Measurements from ENCODE around the gene CCL8.
"Not testable (repeated sequence)": the region's sequence is repeated elsewhere in the genome, so short reads cannot be mapped to it uniquely, and the experiment has no call there.

Gene CCL8

DNA sequence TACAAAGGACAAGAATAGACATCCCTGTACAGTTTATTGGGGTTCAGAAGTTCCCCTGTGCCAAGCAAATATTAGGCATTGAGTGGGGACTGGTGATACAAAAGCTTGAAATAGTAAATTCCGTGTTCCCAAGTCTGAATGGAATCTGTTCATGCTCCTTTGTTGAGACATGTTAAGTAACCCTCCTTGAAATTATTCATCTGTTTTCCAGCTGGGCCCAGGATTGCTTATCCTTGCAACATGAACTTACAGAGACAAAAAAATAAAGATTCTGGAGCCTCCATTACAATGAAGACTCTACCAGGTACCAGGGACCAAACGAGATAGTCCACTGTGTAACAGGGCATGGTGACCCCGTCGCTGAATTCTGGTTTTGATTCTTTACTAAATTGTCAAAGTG is 6.1 kb upstream of the CCL8 start:
- DNase-seq (ENCODE audit: low read depth in 2 of 2, low spot score in 1 of 2) = no peak

DNA sequence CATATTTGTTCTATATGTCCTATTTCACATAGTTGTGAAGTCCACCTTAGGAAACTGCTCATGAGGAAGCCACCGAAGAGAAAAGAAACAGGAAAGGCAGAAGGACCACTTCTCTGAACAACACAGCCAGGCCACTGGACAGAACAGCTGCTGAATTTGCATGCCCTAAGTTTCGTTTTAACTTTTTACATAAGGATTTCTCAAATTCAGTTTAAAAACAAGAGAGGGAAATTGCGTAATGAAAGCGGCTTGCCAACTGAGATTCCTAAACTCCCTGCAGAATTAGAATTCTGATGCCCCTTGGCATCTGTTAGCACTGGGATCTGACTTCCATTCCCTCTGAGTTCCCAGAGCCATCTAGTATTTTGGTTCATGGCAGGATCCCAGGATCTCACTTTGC is 5.0 kb upstream of the CCL8 start:
- no peak for DNase-seq (ENCODE audit: low read depth in 2 of 2, low spot score in 1 of 2)

DNA sequence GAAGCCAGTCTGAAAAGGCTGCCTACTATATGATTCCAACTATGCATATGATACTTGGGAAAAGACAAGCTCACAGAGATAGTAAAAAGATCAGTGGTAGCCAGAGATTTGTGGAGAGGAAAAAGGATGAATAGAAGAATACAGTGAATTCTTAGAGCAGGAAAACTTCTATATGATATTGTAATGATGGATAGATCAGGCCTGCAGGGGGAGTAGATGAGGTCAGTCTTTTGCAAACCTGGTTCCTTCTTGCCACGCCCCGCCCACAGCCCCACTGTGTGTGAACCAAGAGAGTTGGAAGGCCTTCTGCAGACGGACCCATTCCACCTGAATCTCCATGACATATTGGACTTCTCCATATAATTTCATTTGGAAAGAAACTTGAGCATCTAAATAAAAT is 761 bp upstream of the CCL8 start:
- DNase-seq (ENCODE audit: low read depth in 2 of 2, low spot score in 1 of 2) = no peak

DNA sequence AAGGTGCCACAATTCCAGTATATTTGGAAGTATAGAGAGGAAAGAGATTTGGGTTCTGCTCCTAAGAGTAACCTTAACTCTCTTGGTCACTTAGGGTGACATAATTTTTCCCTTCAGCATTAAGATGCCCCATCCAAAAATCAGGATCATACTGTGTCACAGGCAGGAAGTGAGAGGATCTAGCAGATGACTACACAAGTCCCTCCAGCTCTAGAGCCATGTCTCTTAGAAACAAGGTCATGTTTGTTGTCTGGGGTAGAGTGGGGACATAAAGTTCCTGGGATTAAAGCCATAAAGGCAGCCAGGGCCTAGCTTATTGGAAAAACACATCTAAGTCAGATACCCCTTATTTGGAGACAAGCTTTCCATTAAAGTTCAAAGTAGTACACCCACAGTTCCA is 2.7 kb downstream of the CCL8 start:
- no peak for DNase-seq (ENCODE audit: low read depth in 2 of 2, low spot score in 1 of 2)

DNA sequence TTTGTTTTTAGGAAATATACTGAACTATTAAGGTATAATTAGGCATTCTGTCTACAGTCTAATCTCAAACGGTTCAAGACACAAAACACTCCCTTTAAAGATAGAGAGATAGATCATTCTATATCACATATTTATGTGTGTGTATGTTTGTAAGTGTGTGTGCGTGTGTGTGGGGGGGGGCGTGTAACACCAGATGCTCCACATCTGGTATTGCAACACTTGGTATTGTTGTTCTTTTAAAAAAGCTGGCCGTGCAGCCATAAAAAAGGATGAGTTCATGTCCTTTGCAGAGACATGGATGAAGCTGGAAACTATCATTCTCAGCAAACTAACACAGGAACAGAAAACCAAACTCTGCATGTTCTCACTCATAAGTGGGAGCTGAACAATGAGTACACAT is 8.3 kb downstream of the CCL8 start:
- DNase-seq (ENCODE audit: low read depth in 2 of 2, low spot score in 1 of 2) = not testable (repeated sequence)

- DNase-seq (ENCODE audit: low read depth in 2 of 2, low spot score in 1 of 2) = no peak
These were observed 18.5 kb downstream of the CCL8 start for GRCh38 chr17:34337701-34338100.

DNA sequence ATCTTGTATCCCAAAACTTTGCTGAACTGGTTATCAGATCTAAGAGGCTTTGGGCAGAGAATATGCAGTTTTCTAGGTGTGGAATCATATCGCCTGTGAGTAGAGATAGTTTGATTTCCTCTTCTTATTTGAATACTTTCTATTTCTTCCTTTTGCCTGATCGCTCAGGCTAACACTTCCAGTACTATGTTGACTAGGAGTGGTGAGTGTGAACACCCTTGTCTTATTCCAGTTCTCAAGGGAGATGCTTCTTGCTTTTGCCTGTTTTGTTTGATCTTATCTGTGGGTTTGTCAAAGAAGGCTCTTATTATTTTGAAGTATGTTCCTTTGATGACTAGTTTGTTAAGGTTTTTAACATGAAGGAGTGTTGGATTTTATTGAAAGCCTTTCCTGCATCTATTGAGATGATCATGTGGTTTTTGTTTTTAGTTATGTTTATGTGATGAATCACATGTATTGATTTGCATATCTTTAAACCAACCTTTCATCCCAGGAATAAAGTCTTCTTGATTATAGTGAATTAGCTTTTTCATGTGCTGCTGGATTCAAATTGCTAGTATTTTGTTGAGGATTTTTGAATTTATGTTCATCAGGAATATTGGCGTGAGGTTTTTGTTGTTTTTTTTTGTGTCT is 20.0 kb downstream of the CCL8 start:
- DNase-seq (ENCODE audit: low read depth in 2 of 2, low spot score in 1 of 2) = no peak

GRCh38 chr17:34341916-34342315 is 22.7 kb downstream of the CCL8 start:
- no peak for DNase-seq (ENCODE audit: low read depth in 2 of 2, low spot score in 1 of 2)

GRCh38 chr17:34347063-34347462 is 27.8 kb downstream of the CCL8 start:
- DNase-seq (ENCODE audit: low read depth in 2 of 2, low spot score in 1 of 2) = no peak

DNA sequence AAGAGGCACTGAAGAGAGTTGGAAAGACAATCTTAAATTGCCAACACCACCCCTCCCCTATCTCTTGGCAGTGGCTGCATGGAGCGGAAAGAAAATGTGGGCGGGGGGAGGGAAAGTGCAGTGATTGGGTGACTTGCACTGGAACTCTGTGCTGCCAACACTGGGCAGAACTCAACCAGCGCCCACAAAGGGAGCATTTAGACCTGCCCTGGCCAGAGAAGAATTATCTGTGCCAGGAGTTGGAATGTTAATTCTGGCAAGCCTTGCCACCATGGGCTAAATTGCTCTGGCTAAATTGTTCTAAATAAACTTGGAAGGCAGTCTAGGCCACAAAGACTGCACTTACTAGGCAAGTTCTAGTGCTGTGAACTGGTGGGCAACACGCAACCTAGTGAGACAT is 30.5 kb downstream of the CCL8 start:
- DNase-seq (ENCODE audit: low read depth in 2 of 2, low spot score in 1 of 2) = no peak

- DNase-seq (ENCODE audit: low read depth in 2 of 2, low spot score in 1 of 2) = no peak
These were observed 31.9 kb downstream of the CCL8 start for GRCh38 chr17:34351096-34351495.

GRCh38 chr17:34352191-34352590 is 33.0 kb downstream of the CCL8 start:
- no peak for DNase-seq (ENCODE audit: low read depth in 2 of 2, low spot score in 1 of 2)

GRCh38 chr17:34354637-34355036 is 35.4 kb downstream of the CCL8 start:
- DNase-seq (ENCODE audit: low read depth in 2 of 2, low spot score in 1 of 2) = no peak

GRCh38 chr17:34356194-34356593 is 37.0 kb downstream of the CCL8 start, which contains the start of gene CCL13:
CCL13 (plus strand) TSS chr17:34356480; CDS start chr17:34356527, 47 bp downstream.
- DNase-seq (ENCODE audit: low read depth in 2 of 2, low spot score in 1 of 2) = no peak

DNA sequence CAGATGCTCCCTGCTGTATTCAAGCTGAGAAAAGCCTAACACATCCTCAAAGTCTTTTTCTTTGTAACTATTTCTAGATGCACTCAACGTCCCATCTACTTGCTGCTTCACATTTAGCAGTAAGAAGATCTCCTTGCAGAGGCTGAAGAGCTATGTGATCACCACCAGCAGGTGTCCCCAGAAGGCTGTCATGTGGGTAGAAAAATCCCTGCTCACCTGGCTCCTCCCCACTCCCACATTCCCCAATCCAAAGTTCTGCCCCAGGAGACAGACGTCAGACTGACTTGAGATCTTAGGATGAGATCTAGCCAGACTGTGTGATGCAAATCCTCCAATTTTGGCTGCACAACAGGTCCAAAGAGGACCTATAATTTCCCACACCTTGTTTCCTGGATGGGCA is 38.2 kb downstream of the CCL8 start:
- no peak for DNase-seq (ENCODE audit: low read depth in 2 of 2, low spot score in 1 of 2)

- DNase-seq (ENCODE audit: low read depth in 2 of 2, low spot score in 1 of 2) = no peak
These were observed 39.4 kb downstream of the CCL8 start for GRCh38 chr17:34358631-34359030.

DNA sequence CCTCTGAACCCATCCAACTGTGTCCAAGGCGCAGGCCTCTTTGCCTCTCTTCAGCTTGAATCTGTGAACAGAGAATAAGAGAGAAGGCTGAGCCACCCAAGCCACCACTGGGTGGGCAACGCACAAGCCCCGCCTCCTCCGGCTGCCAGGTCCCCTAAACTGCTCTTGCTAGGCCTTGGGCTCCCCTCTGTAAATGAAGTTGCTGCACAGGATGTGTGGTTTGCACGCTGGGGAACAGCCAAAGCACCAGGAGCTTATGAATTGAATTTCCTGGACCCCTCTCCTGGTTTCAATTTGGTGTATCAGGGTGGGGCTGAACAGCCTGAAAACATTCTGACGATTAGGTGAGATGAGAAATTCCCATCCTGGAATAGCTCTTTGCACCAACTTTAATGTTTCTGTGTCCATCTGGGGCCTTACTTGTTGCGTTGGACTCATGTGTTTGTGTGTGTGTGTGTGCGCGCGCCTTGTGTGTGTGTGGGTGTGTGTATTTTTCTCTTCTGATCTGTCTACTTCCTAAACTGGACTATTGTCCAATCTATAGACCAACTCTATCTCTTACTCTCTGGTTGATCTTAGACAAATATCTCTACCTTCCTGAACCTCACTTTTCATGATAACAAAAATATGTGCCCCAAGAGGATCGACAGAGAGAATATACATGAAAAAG is 41.5 kb downstream of the CCL8 start:
- DNase-seq (ENCODE audit: low read depth in 2 of 2, low spot score in 1 of 2) = no peak

GRCh38 chr17:34361478-34362061 is 42.3 kb downstream of the CCL8 start:
- peak in 1 of 2 donors; percentile 12 for DNase-seq (ENCODE audit: low read depth in 2 of 2, low spot score in 1 of 2)

DNA sequence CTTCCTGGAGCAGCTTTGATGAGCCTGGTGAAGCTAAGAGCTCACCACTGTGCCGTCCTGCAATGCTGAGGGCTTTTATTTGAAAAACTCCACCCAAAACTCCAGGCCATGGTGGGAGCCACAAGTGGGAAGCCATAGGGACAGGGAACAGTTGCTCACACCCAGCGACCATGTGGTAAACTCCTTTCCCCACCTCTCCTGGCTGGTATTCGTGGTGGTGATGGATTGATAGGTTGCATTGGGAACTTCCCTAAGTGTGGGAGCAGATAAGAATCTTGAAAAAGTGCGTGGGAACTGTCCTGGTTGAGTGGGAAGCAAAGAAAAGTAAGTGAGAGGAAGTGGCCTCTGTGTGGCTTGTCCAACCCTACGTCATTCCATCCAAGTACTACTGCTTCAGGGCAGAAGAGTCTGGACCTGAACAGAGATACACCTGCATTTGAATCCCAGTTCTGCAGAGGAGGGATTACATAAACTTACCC is 44.0 kb downstream of the CCL8 start, which contains the start of gene CCL1:
TSS of gene CCL1 (minus strand) at position 51 of the 479 bp plus-strand sequence. CDS start 72 bp downstream, outside the sequence.
- DNase-seq (ENCODE audit: low read depth in 2 of 2, low spot score in 1 of 2) = no peak

DNA sequence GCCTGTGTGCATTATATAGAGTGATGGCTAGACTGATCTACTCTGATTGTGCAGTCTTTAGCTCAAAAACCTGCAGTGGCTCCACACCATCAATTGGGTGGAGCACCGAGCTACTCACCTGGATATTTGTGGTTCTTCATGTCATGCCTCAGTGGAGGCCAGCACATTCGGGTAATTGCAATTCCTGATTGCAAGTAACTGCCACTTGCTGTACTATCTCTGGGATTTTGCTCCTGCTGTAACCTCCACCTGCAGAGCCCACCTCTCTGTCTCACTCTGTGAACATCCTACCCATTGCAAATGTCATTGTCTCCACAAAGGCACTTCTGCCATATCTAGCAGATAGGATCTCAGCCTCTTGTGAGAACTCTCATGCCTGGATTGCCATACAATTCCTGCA is 45.5 kb downstream of the CCL8 start:
- no peak for DNase-seq (ENCODE audit: low read depth in 2 of 2, low spot score in 1 of 2)

DNA sequence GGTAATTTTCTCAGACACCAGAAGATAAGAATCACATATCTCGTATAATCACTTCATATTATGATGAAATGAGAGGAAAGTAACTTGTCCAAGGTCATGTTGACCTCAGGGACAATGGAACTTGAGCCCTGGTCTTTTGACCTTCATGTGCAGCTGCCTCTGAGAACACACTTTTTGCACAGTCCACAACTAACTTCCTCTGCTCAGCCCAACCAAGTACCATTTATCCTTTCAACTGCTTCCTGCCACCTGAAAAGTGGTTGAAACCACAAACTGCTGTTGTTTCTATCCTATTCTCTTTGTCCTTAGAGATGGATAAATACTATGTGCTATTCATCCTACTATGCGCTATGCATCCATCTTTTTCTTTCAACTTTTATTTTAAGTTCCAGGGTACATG is 46.1 kb downstream of the CCL8 start:
- DNase-seq (ENCODE audit: low read depth in 2 of 2, low spot score in 1 of 2) = no peak

DNA sequence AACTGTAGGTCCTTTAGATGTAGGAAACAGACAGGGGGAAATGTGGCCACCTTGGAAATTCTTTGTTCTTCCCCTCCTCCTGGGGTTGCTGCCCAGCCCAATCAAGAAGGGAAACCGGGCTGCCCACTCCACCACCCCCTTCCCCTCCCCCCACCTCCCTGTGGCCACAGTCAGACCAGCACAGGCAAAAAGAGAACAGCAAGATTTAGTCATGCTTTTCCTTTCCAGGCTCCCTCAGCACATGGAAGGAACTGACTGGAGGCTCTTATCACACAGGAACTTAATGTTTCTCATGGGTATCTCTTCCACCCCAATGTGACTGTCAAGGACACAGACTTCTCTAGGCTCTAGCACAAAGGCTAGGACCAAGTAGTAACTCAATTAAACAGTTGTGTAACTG is 46.8 kb downstream of the CCL8 start:
- DNase-seq (ENCODE audit: low read depth in 2 of 2, low spot score in 1 of 2) = no peak
